Ishikawa (cell line): Measurements from ENCODE around the gene RUNX1.

Source experiments
- CEBPB ChIP-seq: IDR thresholded peaks from 2 replicates; pipeline ENCODE4 v1.6.1; 2012
- CREB1 ChIP-seq: IDR thresholded peaks from 2 replicates; pipeline ENCODE4 v1.6.1; 2012; ENCODE audit warnings: low read depth
- EGR1 ChIP-seq: IDR thresholded peaks from 2 replicates; pipeline ENCODE4 v1.6.1; 2012
- EP300 ChIP-seq: IDR thresholded peaks from 2 replicates; pipeline ENCODE4 v1.6.1; 2012; ENCODE audit warnings: borderline replicate concordance
- FOXM1 ChIP-seq: IDR thresholded peaks from 2 replicates; pipeline ENCODE4 v1.6.1; 2012; ENCODE audit warnings: low read depth, borderline replicate concordance
- MAX ChIP-seq: IDR thresholded peaks from 2 replicates; pipeline ENCODE4 v1.6.1; 2012
- NFIC ChIP-seq: IDR thresholded peaks from 2 replicates; pipeline ENCODE4 v1.6.1; 2012
- RAD21 ChIP-seq: IDR thresholded peaks from 2 replicates; pipeline ENCODE4 v1.6.1; 2012; ENCODE audit warnings: low read depth
- TAF1 ChIP-seq: IDR thresholded peaks from 2 replicates; pipeline ENCODE4 v1.6.1; 2012; ENCODE audit warnings: low read depth, mild to moderate bottlenecking
- TCF12 ChIP-seq: IDR thresholded peaks from 2 replicates; pipeline ENCODE4 v1.6.1; 2012; ENCODE audit warnings: low read depth
- TEAD4 ChIP-seq: IDR thresholded peaks from 2 replicates; pipeline ENCODE4 v1.6.1; 2012
- YY1 ChIP-seq: IDR thresholded peaks from 2 replicates; pipeline ENCODE4 v1.6.1; 2012; ENCODE audit warnings: low read depth
- ZBTB7A ChIP-seq: IDR thresholded peaks from 2 replicates; pipeline ENCODE4 v1.6.1; 2012; ENCODE audit warnings: low read depth
- TF ChIP-seq, protein P1 (sequence below): IDR thresholded peaks from 2 replicates; pipeline ENCODE4 v1.6.1; 2012; ENCODE audit warnings: low read depth, mild to moderate bottlenecking
- TF ChIP-seq, protein P2 (sequence below): IDR thresholded peaks from 2 replicates; pipeline ENCODE4 v1.6.1; 2012

Gene RUNX1

DNA sequence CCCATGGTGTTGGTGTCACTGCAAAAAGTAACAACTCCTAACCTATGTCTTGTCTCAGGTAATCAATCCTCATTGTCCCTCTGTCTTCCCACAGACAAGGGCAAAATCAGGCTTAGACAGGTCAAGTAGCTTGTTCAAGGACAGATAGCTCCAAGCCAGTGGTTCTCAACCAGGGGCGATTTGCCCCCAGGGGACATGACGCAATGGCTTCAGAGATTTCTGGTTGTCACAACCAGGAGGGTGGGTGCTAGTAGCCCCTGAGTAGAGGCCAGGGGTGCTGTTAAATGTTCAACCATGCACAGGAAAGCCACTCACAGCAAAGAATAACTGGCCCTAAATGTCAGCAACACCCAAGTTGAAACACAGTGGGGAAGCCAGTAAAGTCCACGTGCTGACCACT lies 178.9 kb downstream of the RUNX1 start:
- no peak for TF ChIP-seq CEBPB
- TF ChIP-seq TCF12 = no peak
- no peak for TF ChIP-seq NFIC
- TF ChIP-seq, protein P1, sequence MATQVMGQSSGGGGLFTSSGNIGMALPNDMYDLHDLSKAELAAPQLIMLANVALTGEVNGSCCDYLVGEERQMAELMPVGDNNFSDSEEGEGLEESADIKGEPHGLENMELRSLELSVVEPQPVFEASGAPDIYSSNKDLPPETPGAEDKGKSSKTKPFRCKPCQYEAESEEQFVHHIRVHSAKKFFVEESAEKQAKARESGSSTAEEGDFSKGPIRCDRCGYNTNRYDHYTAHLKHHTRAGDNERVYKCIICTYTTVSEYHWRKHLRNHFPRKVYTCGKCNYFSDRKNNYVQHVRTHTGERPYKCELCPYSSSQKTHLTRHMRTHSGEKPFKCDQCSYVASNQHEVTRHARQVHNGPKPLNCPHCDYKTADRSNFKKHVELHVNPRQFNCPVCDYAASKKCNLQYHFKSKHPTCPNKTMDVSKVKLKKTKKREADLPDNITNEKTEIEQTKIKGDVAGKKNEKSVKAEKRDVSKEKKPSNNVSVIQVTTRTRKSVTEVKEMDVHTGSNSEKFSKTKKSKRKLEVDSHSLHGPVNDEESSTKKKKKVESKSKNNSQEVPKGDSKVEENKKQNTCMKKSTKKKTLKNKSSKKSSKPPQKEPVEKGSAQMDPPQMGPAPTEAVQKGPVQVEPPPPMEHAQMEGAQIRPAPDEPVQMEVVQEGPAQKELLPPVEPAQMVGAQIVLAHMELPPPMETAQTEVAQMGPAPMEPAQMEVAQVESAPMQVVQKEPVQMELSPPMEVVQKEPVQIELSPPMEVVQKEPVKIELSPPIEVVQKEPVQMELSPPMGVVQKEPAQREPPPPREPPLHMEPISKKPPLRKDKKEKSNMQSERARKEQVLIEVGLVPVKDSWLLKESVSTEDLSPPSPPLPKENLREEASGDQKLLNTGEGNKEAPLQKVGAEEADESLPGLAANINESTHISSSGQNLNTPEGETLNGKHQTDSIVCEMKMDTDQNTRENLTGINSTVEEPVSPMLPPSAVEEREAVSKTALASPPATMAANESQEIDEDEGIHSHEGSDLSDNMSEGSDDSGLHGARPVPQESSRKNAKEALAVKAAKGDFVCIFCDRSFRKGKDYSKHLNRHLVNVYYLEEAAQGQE = no peak
- TF ChIP-seq RAD21 = no peak
- TF ChIP-seq YY1 = no peak
- no peak for TF ChIP-seq ZBTB7A
- TF ChIP-seq EP300 = no peak
- no peak for TF ChIP-seq EGR1
- TF ChIP-seq FOXM1 = no peak
- no peak for TF ChIP-seq TAF1
- TF ChIP-seq MAX = no peak
- TF ChIP-seq TEAD4 = no peak
- no peak for TF ChIP-seq CREB1
- TF ChIP-seq, protein P2, sequence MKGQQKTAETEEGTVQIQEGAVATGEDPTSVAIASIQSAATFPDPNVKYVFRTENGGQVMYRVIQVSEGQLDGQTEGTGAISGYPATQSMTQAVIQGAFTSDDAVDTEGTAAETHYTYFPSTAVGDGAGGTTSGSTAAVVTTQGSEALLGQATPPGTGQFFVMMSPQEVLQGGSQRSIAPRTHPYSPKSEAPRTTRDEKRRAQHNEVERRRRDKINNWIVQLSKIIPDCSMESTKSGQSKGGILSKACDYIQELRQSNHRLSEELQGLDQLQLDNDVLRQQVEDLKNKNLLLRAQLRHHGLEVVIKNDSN = no peak

GRCh38 chr21:34869545-34869944 lies 179.6 kb downstream of the RUNX1 start:
- TF ChIP-seq TEAD4 = no peak
- no peak for TF ChIP-seq CEBPB
- no peak for TF ChIP-seq MAX
- no peak for TF ChIP-seq EGR1
- TF ChIP-seq, protein P2 = no peak
- TF ChIP-seq, protein P1 = no peak
- TF ChIP-seq TCF12 = no peak
- no peak for TF ChIP-seq RAD21
- TF ChIP-seq YY1 = no peak
- TF ChIP-seq NFIC = no peak
- TF ChIP-seq TAF1 = no peak
- TF ChIP-seq FOXM1 = no peak
- TF ChIP-seq ZBTB7A = no peak
- no peak for TF ChIP-seq EP300
- TF ChIP-seq CREB1 = no peak

- TF ChIP-seq EGR1 (no peak), CEBPB (no peak), CREB1 (no peak), FOXM1 (no peak), TEAD4 (no peak), RAD21 (no peak), NFIC (no peak), EP300 (no peak), YY1 (no peak), TAF1 (no peak), TCF12 (no peak)
- TF ChIP-seq, protein P1 = no peak
Measured at GRCh38 chr21:34867785-34868184, 181.3 kb downstream of the RUNX1 start.

GRCh38 chr21:34865400-34866241 lies 183.5 kb downstream of the RUNX1 start:
- TF ChIP-seq MAX (no peak), TCF12 (no peak), ZBTB7A (no peak), TEAD4 (no peak), EP300 (no peak), CREB1 (no peak), NFIC (no peak), CEBPB (no peak), RAD21 (no peak), EGR1 (no peak), YY1 (no peak)
- TF ChIP-seq, protein P1 = no peak
- TF ChIP-seq, protein P2 = no peak
